ENCODE results near the gene ERF. TPM values are rescaled to one million over a fixed set of nuclear protein-coding genes. Genes with fewer than 3 reads are reported as not detected.
A peak's percentile ranks its signal among the peaks of the same experiment; 100 is the strongest.

The ERF gene
- polyA plus RNA-seq, 2 of the 4 experiments (the other 2 are of a cell fraction), result 103 to 120 TPM

- CTCF ChIA-PET, result interaction anchor here (0.9 to 13.0 kb wide), 15 partner anchors 9 to 99 kb away, joined by 3 to 136 read pairs (median 4); partner anchors contain the start of genes POU2F2 and ZNF526
- peak; percentile 25 to 51; a peak in 4 of 6 replicates for ATAC-seq
- Histone ChIP-seq H3K4me2 (peak overlapping the region; percentile 33), H3K9me3 (no peaks in the 10 kb centered on the region), H3K4me3 (no peak overlapping the region), H3K27ac (peak overlapping the region; percentile 23 to 68; a peak in 5 of 6 replicates), H3K4me1 (peaks cover 23% of the 10 kb centered on the region)
- DNase-seq (ENCODE audit: low read depth in 1 of 2, low spot score in 1 of 2), result peak in 1 of 2 experiments; percentile 73
- no peak for FAIRE-seq
- POLR2A ChIA-PET, result no interaction called here
- no peak for TF ChIP-seq EP300 (IDR thresholded peaks at IDR 0.05)
- TF ChIP-seq NPAS2 (CRISPR knock-in tag; IDR thresholded peaks at IDR 0.05; ENCODE audit: borderline replicate concordance), result no peak
- TF ChIP-seq MAZ (IDR thresholded peaks at IDR 0.05; ENCODE audit: borderline replicate concordance, low read depth, low read length), result no peak
- TF ChIP-seq HEYL (CRISPR knock-in tag; IDR thresholded peaks at IDR 0.05), result no peak
- TF ChIP-seq CHD2 (IDR thresholded peaks at IDR 0.05; ENCODE audit: low read length, partially characterized antibody), result no peak
- no peak for TF ChIP-seq CBX2 (IDR thresholded peaks at IDR 0.05; ENCODE audit: borderline replicate concordance, low read depth)
- TF ChIP-seq HDAC2 (IDR thresholded peaks at IDR 0.05), result no peak
- TF ChIP-seq TFCP2L1 (CRISPR knock-in tag; IDR thresholded peaks at IDR 0.05), result no peak
- no peak for TF ChIP-seq CEBPB (IDR thresholded peaks at IDR 0.05)
- no peak for TF ChIP-seq CBX8 (IDR thresholded peaks at IDR 0.05)
- TF ChIP-seq GATA3 (IDR thresholded peaks at IDR 0.05; ENCODE audit: borderline replicate concordance), result no peak
- TF ChIP-seq MYC (IDR thresholded peaks at IDR 0.05; ENCODE audit: borderline replicate concordance, low read length), result no peak
- TF ChIP-seq RFX5 (IDR thresholded peaks at IDR 0.05), result no peak
- TF ChIP-seq BHLHE40 (IDR thresholded peaks at IDR 0.05; ENCODE audit: low read depth, low read length), result no peak
- TF ChIP-seq NFE2L2 (conservative IDR thresholded peaks at IDR 0.05; ENCODE audit: low read length), result no peak
- no peak for TF ChIP-seq NR3C1 (IDR thresholded peaks at IDR 0.05)
- 85% methylated on average over 14 of the region's 14 CpGs for WGBS (ENCODE audit: missing lambda C conversion rate)
Measured at GRCh38 chr19:42206871-42207755, 47.8 kb downstream of the ERF start.

GRCh38 chr19:42204664-42205063 lies 50.3 kb downstream of the ERF start:
- Histone ChIP-seq H3K27ac (no peak overlapping the region), H3K4me2 (no peak overlapping the region), H3K9me3 (no peaks in the 10 kb centered on the region), H3K4me3 (no peak overlapping the region), H3K4me1 (peaks cover 23% of the 10 kb centered on the region)
- POLR2A ChIA-PET, result interaction anchor here (0.7 kb wide), 1 partner anchor 140 kb away, joined by 8 read pairs; no protein-coding TSS in a partner anchor
- TF ChIP-seq HMGXB4 (CRISPR knock-in tag; IDR thresholded peaks at IDR 0.05; ENCODE audit: borderline replicate concordance) (no peak), KDM1A (IDR thresholded peaks at IDR 0.05; ENCODE audit: low read depth) (no peak), ZSCAN20 (CRISPR knock-in tag; IDR thresholded peaks at IDR 0.05) (no peak), FOSL2 (IDR thresholded peaks at IDR 0.05) (no peak), FOSL2 (CRISPR knock-in tag; IDR thresholded peaks at IDR 0.05) (no peak), JUN (IDR thresholded peaks at IDR 0.05) (no peak), HEYL (CRISPR knock-in tag; IDR thresholded peaks at IDR 0.05) (no peak), CEBPB (IDR thresholded peaks at IDR 0.05) (no peak), MAX (IDR thresholded peaks at IDR 0.05) (no peak), KDM5A (IDR thresholded peaks at IDR 0.05) (no peak), RAD21 (conservative IDR thresholded peaks at IDR 0.05 in 1 of 2, IDR thresholded peaks at IDR 0.05 in 1 of 2) (no peak), EHF (CRISPR knock-in tag; IDR thresholded peaks at IDR 0.05) (no peak), MYC (IDR thresholded peaks at IDR 0.05; ENCODE audit: borderline replicate concordance, low read length) (no peak), TP53 (CRISPR knock-in tag; IDR thresholded peaks at IDR 0.05) (no peak), BCL3 (IDR thresholded peaks at IDR 0.05) (no peak)
- 91% methylated on average over 6 of the region's 6 CpGs for WGBS (ENCODE audit: missing lambda C conversion rate)
- FAIRE-seq, result peak; percentile 23
- DNase-seq (ENCODE audit: low read depth in 1 of 2, low spot score in 1 of 2), result no peak
- CTCF ChIA-PET, result interaction anchor here (1.0 to 13.0 kb wide), 4 partner anchors 21 to 108 kb away, joined by 3 to 136 read pairs (median 31); partner anchors contain the start of gene POU2F2
- ATAC-seq, result no peak

All from A549 (cell line).